MCF 10A (cell line): ENCODE results near the gene CYP4F3. TPM values are rescaled to one million over a fixed set of nuclear protein-coding genes. Genes with fewer than 3 reads are reported as not detected.
A peak's percentile ranks its signal among the peaks of the same experiment; 100 is the strongest.

Experiments
- BruUV-seq: library from RNA; stranded (reverse); fragments of 400-500 nt; replicated peaks from 2 replicates; lab custom pipeline; 2021; lab: Mats Ljungman, UMichigan
- CTCF ChIA-PET: fragments of 300-600 bp; sonication (Branson Sonifier 250); formaldehyde crosslinking; extraction: SDS; loops from one replicate; lab custom pipeline; 2021; ENCODE audit warnings: antibody characterized with exemption, inconsistent platforms; lab: Yijun Ruan, JAX
- POLR2A ChIA-PET: fragments of 300-600, 350-650 bp; sonication (Branson Sonifier 250); formaldehyde crosslinking; extraction: SDS; loops from one replicate; lab custom pipeline; 2020; ENCODE audit warnings: antibody characterized with exemption, inconsistent platforms; lab: Yijun Ruan, JAX
- DNase-seq: peaks from one replicate; pipeline ENCODE4 v3.0.0-alpha.2; 2018; ENCODE audit not compliant: unreplicated experiment
- H3K27ac Mint-ChIP-seq: one replicate; pipeline ENCODE4 v1.8.0; 2022; ENCODE audit warnings: mild to moderate bottlenecking, low read depth, mixed read lengths; ENCODE audit not compliant: unreplicated experiment
- H3K27me3 Mint-ChIP-seq: one replicate; pipeline ENCODE4 v1.8.0; 2022; ENCODE audit warnings: mixed read lengths; ENCODE audit not compliant: insufficient read depth, unreplicated experiment
- H3K36me3 Mint-ChIP-seq: one replicate; pipeline ENCODE4 v1.8.0; 2022; ENCODE audit warnings: mild to moderate bottlenecking, moderate library complexity, mixed read lengths; ENCODE audit not compliant: insufficient read depth, unreplicated experiment
- H3K4me1 Mint-ChIP-seq: one replicate; pipeline ENCODE4 v1.8.0; 2022; ENCODE audit warnings: mixed read lengths; ENCODE audit not compliant: insufficient read depth, unreplicated experiment
- H3K4me3 Mint-ChIP-seq: one replicate; pipeline ENCODE4 v1.8.0; 2022; ENCODE audit warnings: mild to moderate bottlenecking, moderate library complexity, mixed read lengths; ENCODE audit not compliant: unreplicated experiment
- H3K9me3 Mint-ChIP-seq: one replicate; pipeline ENCODE4 v1.8.0; 2022; ENCODE audit warnings: mixed read lengths; ENCODE audit not compliant: unreplicated experiment
- intact Hi-C: fragments of 100-400 bp; cut with micrococcal nuclease; formaldehyde crosslinking; loops from 2 replicates; pipeline ENCODE4 v1.14.1; 2022
- total RNA-seq: library from RNA; stranded (reverse); gene quantifications from 2 replicates; pipeline ENCODE4 v1.2.3, GENCODE V29; 2022
- TF ChIP-seq, protein P1 (sequence below): fragments of 200-600 bp; IDR thresholded peaks from one replicate; pipeline ENCODE4 v1.8.0; 2022; ENCODE audit warnings: antibody characterized with exemption, mild to moderate bottlenecking; ENCODE audit not compliant: unreplicated experiment

The CYP4F3 gene
- total RNA-seq, 1 experiment from 2014 or later, result 0.75 TPM

DNA sequence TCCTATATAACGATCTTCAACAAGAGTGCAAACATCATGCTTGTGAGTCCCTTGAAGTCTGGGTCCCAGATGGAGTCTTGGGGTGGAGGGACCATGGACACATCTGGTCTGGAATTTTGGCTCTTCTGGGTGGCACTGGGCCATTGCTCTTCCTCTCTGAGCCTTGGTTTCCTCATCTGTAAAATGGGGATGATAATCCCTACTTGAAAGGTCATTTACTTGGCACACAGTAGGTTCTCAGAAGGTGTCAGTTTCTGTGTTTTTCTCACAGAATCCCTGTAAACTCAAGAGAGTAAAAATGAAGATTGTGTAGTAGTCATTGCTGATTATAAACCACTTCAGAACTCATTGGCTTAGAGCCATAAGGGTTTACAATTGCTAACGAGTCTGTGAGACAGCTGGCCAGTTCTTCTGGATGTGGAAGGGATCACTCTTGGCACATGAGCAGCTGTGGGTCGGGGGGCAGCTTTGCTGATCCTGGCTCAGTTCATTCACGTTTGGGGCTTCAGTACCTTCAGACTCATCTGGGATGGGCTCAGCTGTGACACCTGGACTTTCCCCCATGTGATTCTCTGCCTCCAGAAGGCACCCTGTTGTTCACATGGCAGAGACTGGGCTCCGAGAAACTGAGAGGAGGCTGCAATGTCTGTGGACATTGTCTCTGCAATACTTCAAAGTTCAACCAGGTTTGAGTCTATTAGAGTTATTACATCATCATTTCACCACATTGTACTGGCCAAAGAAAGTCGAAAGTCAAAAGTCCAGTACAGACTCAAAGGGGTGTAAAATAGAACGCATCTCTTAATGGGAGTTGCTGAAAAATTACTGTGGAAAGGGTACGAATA is 40.0 kb downstream of the CYP4F3 start:
- Mint-ChIP-seq H3K27ac (no peak overlapping the region), H3K4me3 (no peak overlapping the region), H3K36me3 (peaks cover 7% of the 10 kb centered on the region), H3K27me3 (no peaks in the 10 kb centered on the region), H3K4me1 (no peaks in the 10 kb centered on the region), H3K9me3 (peaks cover 52% of the 10 kb centered on the region)
- CTCF ChIA-PET, result interaction anchor here (0.7 kb wide), 1 partner anchor 45 kb away, joined by 4 read pairs; no protein-coding TSS in a partner anchor
- no TSS peak for BruUV-seq
- TF ChIP-seq, protein P1, sequence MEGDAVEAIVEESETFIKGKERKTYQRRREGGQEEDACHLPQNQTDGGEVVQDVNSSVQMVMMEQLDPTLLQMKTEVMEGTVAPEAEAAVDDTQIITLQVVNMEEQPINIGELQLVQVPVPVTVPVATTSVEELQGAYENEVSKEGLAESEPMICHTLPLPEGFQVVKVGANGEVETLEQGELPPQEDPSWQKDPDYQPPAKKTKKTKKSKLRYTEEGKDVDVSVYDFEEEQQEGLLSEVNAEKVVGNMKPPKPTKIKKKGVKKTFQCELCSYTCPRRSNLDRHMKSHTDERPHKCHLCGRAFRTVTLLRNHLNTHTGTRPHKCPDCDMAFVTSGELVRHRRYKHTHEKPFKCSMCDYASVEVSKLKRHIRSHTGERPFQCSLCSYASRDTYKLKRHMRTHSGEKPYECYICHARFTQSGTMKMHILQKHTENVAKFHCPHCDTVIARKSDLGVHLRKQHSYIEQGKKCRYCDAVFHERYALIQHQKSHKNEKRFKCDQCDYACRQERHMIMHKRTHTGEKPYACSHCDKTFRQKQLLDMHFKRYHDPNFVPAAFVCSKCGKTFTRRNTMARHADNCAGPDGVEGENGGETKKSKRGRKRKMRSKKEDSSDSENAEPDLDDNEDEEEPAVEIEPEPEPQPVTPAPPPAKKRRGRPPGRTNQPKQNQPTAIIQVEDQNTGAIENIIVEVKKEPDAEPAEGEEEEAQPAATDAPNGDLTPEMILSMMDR, result no peak
- POLR2A ChIA-PET, result no interaction called here
- intact Hi-C loops, result no loop called here
- DNase-seq, result no peak

DNA sequence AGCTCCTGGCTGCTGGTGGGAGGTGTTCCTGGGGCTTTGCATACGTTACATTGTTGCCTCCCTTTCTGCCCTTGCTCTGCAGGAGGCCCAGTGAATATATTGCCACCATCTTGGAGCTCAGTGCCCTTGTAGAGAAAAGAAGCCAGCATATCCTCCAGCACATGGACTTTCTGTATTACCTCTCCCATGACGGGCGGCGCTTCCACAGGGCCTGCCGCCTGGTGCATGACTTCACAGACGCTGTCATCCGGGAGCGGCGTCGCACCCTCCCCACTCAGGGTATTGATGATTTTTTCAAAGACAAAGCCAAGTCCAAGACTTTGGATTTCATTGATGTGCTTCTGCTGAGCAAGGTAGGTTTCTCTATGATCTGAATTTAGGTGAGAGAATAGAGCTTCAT is 42.7 kb downstream of the CYP4F3 start:
- intact Hi-C loops, result no loop called here
- H3K4me3 Mint-ChIP-seq, result no peak overlapping the region
- H3K27ac Mint-ChIP-seq, result no peak overlapping the region
- BruUV-seq, result no TSS peak
- POLR2A ChIA-PET, result no interaction called here
- H3K36me3 Mint-ChIP-seq, result no peaks in the 10 kb centered on the region
- peaks cover 38% of the 10 kb centered on the region for H3K9me3 Mint-ChIP-seq
- TF ChIP-seq, protein P1, result no peak
- CTCF ChIA-PET, result no interaction called here
- no peak for DNase-seq
- no peaks in the 10 kb centered on the region for H3K4me1 Mint-ChIP-seq
- no peaks in the 10 kb centered on the region for H3K27me3 Mint-ChIP-seq

DNA sequence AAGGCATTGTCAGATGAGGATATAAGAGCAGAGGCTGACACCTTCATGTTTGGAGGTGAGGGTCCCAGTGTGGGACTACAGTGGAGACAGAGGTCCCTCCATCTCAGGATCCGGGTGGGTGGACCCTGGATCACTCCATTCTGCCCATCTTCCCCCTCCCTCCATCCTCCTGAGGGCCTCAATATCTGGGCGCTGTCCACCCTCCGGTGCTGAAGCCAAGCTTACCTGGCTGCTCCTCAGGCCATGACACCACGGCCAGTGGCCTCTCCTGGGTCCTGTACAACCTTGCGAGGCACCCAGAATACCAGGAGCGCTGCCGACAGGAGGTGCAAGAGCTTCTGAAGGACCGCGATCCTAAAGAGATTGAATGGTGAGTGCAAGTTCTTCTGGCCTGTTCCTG is 44.1 kb downstream of the CYP4F3 start:
- TF ChIP-seq, protein P1, result no peak
- Mint-ChIP-seq H3K27ac (no peak overlapping the region), H3K27me3 (no peaks in the 10 kb centered on the region), H3K4me3 (no peak overlapping the region), H3K4me1 (no peaks in the 10 kb centered on the region), H3K36me3 (no peaks in the 10 kb centered on the region), H3K9me3 (peaks cover 38% of the 10 kb centered on the region)
- DNase-seq, result peak; percentile 15
- BruUV-seq, result no TSS peak
- ChIA-PET CTCF (no interaction called here), POLR2A (no interaction called here)
- intact Hi-C loops, result no loop called here

DNA sequence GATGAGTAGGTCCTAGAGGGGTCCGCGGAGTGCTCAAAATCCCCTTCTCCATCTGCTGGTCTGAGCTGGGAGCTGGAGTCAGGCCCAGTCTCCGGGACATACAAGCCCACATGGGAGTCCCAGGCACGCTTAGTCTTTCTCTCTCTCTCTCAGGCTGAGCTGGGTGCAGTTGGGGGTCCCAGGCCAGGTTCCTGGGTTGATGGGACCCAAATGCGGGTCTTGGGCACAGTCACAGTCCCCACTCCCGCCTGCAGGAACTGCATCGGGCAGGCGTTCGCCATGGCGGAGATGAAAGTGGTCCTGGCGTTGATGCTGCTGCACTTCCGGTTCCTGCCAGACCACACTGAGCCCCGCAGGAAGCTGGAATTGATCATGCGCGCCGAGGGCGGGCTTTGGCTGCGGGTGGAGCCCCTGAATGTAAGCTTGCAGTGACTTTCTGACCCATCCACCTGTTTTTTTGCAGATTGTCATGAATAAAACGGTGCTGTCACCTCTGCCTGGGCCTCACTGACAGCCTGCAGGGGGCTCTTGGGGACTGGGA is 56.0 kb downstream of the CYP4F3 start:
- Mint-ChIP-seq H3K4me1 (no peaks in the 10 kb centered on the region), H3K27me3 (no peaks in the 10 kb centered on the region), H3K27ac (no peak overlapping the region), H3K4me3 (no peak overlapping the region), H3K9me3 (peaks cover 15% of the 10 kb centered on the region), H3K36me3 (no peaks in the 10 kb centered on the region)
- intact Hi-C loops, result no loop called here
- BruUV-seq, result no TSS peak
- ChIA-PET CTCF (no interaction called here), POLR2A (no interaction called here)
- no peak for DNase-seq
- TF ChIP-seq, protein P1, result no peak
